ENCODE data around the gene PBRM1. TPM values are rescaled to one million over a fixed set of nuclear protein-coding genes. Genes with fewer than 3 reads are reported as not detected.

Gene PBRM1
- total RNA-seq, 1 donor from 2014 or later: 62.1 TPM

- no peak for TF ChIP-seq CTCF (IDR thresholded peaks at IDR 0.05)
- Mint-ChIP-seq H3K27ac (peak overlapping the region; percentile 82), H3K9me3 (no peaks in the 10 kb centered on the region), H3K36me3 (ENCODE audit: low read depth) (peaks cover 40% of the 10 kb centered on the region), H3K4me1 (peaks cover 38% of the 10 kb centered on the region), H3K27me3 (no peaks in the 10 kb centered on the region), H3K4me3 (peak overlapping the region; percentile 24)
- ATAC-seq (ENCODE audit: low read depth) (no peak), DNase-seq (no peak)
- ChIA-PET CTCF (no interaction called here), POLR2A (no interaction called here)
- intact Hi-C loops (cut with micrococcal nuclease): no loop called here
Observed at GRCh38 chr3:52710512-52710911, 24.8 kb upstream of the PBRM1 start.

GRCh38 chr3:52707585-52707984 lies 21.9 kb upstream of the PBRM1 start:
- no peak for DNase-seq
- ChIA-PET CTCF (no interaction called here), POLR2A (interaction anchor here (0.8 to 3.2 kb wide), 5 partner anchors 17 to 1207 kb away, joined by 3 to 26 read pairs (median 4); partner anchors contain the start of genes DCAF1, GNL3, NEK4 and PBRM1)
- no peaks in the 10 kb centered on the region for H3K9me3 Mint-ChIP-seq
- intact Hi-C loops (cut with micrococcal nuclease): loop anchor here (2.0 to 5.0 kb wide), 3 partner anchors 63 to 765 kb away; partner anchors contain the start of genes NEK4, NISCH, PARP3 and RRP9
- peak overlapping the region; percentile 80 for H3K27ac Mint-ChIP-seq
- H3K36me3 Mint-ChIP-seq (ENCODE audit: low read depth): peaks cover 35% of the 10 kb centered on the region
- peaks cover 52% of the 10 kb centered on the region for H3K4me1 Mint-ChIP-seq
- peak overlapping the region; percentile 75 for H3K4me3 Mint-ChIP-seq
- ATAC-seq (ENCODE audit: low read depth): no peak
- TF ChIP-seq CTCF (IDR thresholded peaks at IDR 0.05): no peak
- H3K27me3 Mint-ChIP-seq: no peaks in the 10 kb centered on the region

GRCh38 chr3:52705688-52706686 lies 20.3 kb upstream of the PBRM1 start, which contains the start of the genes GLT8D1 and SPCS1:
TSS of gene GLT8D1 (minus strand) at chr3:52705791. CDS start at chr3:52700460, 5,331 bp downstream.
TSS of gene SPCS1 (plus strand) at chr3:52706106. CDS start at chr3:52706247, 141 bp downstream.
- CTCF ChIA-PET: no interaction called here
- Mint-ChIP-seq H3K9me3 (no peaks in the 10 kb centered on the region), H3K27me3 (no peaks in the 10 kb centered on the region), H3K4me1 (peaks cover 48% of the 10 kb centered on the region), H3K36me3 (ENCODE audit: low read depth) (peaks cover 26% of the 10 kb centered on the region), H3K4me3 (peak within 1 kb of the TSS; percentile 94), H3K27ac (peak within 1 kb of the TSS; percentile 92)
- POLR2A ChIA-PET: interaction anchor here (0.6 to 3.2 kb wide), 12 partner anchors 9 to 1206 kb away, joined by 3 to 26 read pairs (median 5); partner anchors contain the start of genes GNL3, NEK4, PBRM1 and SFMBT1
- intact Hi-C loops (cut with micrococcal nuclease): loop anchor here (1.0 to 5.0 kb wide), 5 partner anchors 20 to 764 kb away; partner anchors contain the start of genes GNL3, NEK4, NISCH and PARP3
- ATAC-seq (ENCODE audit: low read depth) (peak; percentile 87), DNase-seq (peak; percentile 87)
- TF ChIP-seq CTCF (IDR thresholded peaks at IDR 0.05): no peak

- H3K27ac Mint-ChIP-seq: peak overlapping the region; percentile 87
- no peak for TF ChIP-seq CTCF (IDR thresholded peaks at IDR 0.05)
- ATAC-seq (ENCODE audit: low read depth) (no peak), DNase-seq (no peak)
- ChIA-PET POLR2A (interaction anchor here (0.6 to 3.2 kb wide), 8 partner anchors 9 to 1205 kb away, joined by 3 to 26 read pairs (median 6); partner anchors contain the start of genes GNL3, PBRM1, SFMBT1 and UQCC5), CTCF (no interaction called here)
- no peaks in the 10 kb centered on the region for H3K27me3 Mint-ChIP-seq
- no peaks in the 10 kb centered on the region for H3K9me3 Mint-ChIP-seq
- intact Hi-C loops (cut with micrococcal nuclease): loop anchor here (1.0 to 5.0 kb wide), 3 partner anchors 19 to 763 kb away; partner anchors contain the start of genes GNL3, NISCH, PARP3 and RRP9
- H3K36me3 Mint-ChIP-seq (ENCODE audit: low read depth): peaks cover 26% of the 10 kb centered on the region
- H3K4me1 Mint-ChIP-seq: peaks cover 42% of the 10 kb centered on the region
- peak overlapping the region; percentile 94 for H3K4me3 Mint-ChIP-seq
Observed at GRCh38 chr3:52705438-52705687, 19.6 kb upstream of the PBRM1 start.

Data from activated B cell treated with CpG ODN at 0.5 μM for 24 hours (primary cell).